SK-N-MC (cell line): ENCODE data around the gene FBXO8.

Source experiments
- EZH2 ChIP-seq: fragments of 200-600 bp; sonication (generic); IDR thresholded peaks from one replicate; pipeline ENCODE4 v1.6.1; 2017; ENCODE audit warnings: antibody characterized with exemption
- POLR2AphosphoS5 ChIP-seq: IDR thresholded peaks from 2 replicates; pipeline ENCODE4 v1.6.1; 2012; ENCODE audit warnings: mild to moderate bottlenecking, low read depth, low read length, borderline replicate concordance

DNA sequence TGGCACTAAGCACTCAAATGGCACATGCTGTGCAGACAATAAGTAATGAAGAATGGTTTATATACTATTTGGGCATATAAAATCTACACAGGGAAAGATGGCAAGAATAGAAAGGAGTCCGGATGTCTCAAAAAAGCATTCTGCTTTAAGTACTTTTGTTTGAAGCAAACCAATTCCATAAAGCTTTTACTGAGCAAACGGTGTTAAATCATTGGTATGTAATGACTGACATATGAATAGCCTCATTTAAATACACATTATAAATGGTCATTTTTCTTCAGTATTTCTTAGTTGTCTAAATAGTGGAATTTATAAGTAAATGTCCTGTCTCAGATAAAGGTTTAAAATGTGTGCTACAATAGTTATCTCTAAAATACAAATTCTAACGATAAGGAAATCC is 6.0 kb downstream of the FBXO8 start:
- TF ChIP-seq EZH2 (no peak), POLR2AphosphoS5 (no peak)
